ENCODE measurements around the gene HNRNPAB.
A peak's percentile ranks its signal among the peaks of the same experiment; 100 is the strongest.
"Not testable (repeated sequence)": the region's sequence is repeated elsewhere in the genome, so short reads cannot be mapped to it uniquely, and the experiment has no call there.

HNRNPAB gene

GRCh38 chr5:178196986-178197385 lies 7.3 kb upstream of the HNRNPAB start:
- DNase-seq (ENCODE audit: low read depth in 2 of 2) = no peak

- DNase-seq (ENCODE audit: low read depth in 2 of 2) = not testable (repeated sequence)
Observed at GRCh38 chr5:178198151-178198550, 6.2 kb upstream of the HNRNPAB start.

DNA sequence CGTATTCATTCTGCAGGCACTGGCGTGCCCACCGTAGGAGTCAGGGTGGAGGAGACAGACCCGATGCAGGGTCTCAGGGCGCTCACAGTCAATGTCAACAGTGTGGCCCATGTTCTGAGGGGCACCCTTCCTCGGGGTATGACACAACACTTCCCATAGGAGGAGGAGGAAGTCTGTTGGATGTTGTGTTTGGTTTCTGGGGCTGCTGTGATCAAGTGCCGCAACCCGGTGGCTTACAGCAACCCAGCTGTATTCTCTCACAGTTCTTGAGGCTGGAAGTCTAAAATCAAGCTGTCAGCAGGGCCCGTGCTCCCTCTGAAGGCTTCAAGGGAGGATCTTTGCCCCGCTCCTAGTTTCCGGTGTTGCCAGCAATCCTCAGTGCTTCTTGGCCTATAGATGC lies 5.6 kb upstream of the HNRNPAB start:
- no peak for DNase-seq (ENCODE audit: low read depth in 2 of 2)

- DNase-seq (ENCODE audit: low read depth in 2 of 2) = no peak
Observed at GRCh38 chr5:178199581-178200434, 4.5 kb upstream of the HNRNPAB start.

DNA sequence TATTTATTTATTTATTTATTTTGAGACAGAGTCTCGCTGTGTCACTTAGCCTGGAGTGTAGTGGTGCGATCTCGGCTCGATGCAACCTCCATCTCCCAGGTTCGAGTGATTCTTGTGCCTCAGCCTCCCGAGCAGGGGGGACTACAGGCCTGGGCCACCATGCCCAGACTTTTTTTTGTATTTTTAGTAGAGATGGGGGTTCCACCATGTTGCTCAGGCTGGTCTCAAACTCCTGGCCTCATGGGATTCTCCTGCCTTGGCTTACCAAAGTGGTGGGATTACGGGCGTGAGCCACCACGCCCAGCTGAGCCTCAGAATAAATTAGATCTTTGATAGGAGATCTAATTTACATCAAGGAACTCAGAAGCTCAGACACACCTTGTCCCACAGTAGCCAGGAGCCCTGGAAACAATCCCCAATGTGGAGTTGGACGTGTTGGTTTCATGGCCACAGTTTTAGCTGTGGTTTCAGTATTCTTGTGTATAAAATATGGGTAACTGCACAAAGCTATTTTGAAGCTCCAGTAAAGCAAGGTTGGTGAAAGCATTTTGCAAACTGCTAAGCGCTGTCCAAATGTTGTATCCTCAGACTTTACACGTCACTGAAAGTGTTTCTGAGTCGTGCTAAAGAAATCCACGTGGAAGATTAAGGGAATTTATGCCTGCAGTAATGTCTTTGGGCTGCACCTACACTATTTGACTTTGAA lies 3.0 kb upstream of the HNRNPAB start:
- no peak for DNase-seq (ENCODE audit: low read depth in 2 of 2)

DNA sequence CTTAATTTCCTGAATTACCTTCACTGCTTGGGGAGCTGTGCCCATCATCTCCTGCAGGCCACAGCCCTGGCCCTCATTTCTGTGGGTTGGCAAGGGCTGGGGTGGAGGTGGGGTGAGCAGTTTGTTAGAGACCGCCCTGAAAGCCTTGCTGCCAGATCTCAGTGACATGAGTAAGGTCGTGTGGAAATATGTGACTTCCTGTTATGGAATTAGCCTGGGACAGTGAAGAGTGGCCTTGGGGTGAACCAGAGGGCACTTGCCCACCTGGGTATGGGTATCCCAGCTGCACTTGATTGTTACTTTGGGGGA lies 2.5 kb upstream of the HNRNPAB start:
- no peak for DNase-seq (ENCODE audit: low read depth in 2 of 2)

- no peak for DNase-seq (ENCODE audit: low read depth in 2 of 2)
Observed at GRCh38 chr5:178202541-178202940, 1.8 kb upstream of the HNRNPAB start.

DNA sequence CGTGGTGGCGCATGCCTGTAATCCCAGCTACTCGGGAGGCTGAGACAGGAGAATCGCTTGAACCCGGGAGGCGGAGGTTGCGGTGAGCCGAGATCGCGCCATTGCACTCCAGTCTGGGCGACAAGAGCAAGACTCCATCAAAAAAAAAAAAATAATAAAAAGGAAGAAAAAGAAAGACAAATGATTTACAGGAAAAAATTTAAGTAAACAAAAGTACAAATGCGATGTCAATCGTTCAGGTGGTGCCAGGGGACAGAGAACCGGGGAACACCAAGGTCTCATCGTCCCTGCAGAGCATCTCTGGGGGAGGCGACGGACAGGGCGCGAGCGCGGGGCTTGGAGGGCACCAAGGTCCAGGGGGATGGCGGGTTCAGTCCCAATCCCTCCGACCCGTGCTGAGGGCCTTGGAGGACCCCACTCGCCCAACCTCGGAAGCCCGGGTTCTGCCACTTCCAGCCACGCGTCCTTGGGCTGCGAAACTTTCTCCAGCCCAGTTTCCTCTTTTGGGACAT lies 607 bp upstream of the HNRNPAB start:
- DNase-seq (ENCODE audit: low read depth in 2 of 2) = no peak

- DNase-seq (ENCODE audit: low read depth in 2 of 2) = peak; percentile 35 to 40
Observed at GRCh38 chr5:178204935-178205748, 809 bp downstream of the HNRNPAB start.

DNA sequence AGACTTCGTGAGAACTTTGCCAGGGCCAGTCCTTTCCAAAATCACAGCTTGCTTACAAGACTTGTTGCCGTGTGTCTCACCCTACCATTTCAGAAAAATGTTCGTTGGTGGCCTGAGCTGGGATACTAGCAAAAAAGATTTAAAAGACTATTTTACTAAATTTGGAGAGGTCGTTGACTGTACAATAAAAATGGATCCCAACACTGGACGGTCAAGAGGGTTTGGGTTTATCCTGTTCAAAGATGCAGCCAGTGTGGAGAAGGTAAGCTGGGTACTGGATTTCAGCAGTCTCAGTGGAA lies 1.4 kb downstream of the HNRNPAB start:
- no peak for DNase-seq (ENCODE audit: low read depth in 2 of 2)

DNA sequence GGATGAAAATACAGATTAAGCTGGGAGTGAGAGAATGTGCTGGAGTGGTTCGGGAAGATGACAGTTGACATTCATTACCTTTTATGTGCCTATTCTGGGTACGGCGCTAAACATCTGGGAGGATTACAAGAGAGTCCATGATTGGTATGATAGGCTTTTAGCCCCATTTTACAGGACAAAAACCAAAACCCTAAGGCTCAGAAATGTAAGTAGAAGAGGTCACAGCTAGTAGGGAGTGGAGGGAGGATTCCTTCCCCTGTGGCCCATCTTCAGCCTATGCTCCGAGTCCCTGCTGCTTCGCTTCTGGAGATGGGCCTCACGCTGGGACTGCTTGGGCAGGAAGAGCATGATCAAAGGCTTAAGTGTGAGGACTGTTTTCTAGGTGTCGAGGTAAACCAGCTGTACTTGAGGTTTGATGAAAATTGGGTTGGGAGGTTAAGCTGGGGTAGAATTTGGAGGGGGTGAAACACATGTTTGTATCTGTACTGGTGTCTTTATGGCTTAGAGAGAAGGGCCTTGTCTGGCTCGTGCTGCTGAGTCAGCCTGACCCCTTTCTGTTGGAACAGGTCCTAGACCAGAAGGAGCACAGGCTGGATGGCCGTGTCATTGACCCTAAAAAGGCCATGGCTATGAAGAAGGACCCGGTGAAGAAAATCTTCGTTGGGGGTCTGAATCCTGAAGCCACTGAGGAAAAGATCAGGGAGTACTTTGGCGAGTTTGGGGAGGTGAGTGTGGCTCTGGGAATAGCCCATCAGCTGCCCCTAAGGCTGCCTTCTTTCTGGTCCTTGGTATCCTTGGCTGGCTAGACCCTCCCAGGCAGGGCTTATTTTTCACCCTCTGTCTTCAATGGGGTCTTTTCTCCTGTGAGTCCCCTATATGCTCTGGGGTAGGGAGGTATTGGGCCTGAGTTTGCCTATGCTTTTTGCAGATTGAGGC lies 2.1 kb downstream of the HNRNPAB start:
- no peak for DNase-seq (ENCODE audit: low read depth in 2 of 2)

- DNase-seq (ENCODE audit: low read depth in 2 of 2) = no peak
Observed at GRCh38 chr5:178207183-178207916, 3.0 kb downstream of the HNRNPAB start.

DNA sequence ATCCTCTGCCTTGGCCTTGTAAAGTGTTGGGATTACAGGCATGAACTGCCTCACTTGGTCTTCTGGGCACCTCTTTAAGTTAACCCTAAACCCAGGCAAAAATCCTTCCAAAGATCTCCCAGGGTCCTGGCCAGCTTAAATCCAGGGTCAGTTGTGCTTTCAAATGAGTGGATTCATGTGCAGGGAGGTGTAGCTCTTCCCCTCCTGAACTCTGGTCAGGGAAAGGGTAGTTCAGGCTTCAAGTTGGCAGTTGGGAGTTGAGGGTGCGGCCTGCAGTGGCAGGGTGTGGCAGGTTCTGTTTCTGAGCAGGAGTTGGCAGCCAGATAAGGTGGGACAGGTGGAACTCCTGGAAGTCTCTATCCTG lies 3.6 kb downstream of the HNRNPAB start:
- no peak for DNase-seq (ENCODE audit: low read depth in 2 of 2)

- no peak for DNase-seq (ENCODE audit: low read depth in 2 of 2)
Observed at GRCh38 chr5:178208540-178209227, 4.4 kb downstream of the HNRNPAB start.

- DNase-seq (ENCODE audit: low read depth in 2 of 2) = no peak
Observed at GRCh38 chr5:178209334-178210072, 5.2 kb downstream of the HNRNPAB start.

DNA sequence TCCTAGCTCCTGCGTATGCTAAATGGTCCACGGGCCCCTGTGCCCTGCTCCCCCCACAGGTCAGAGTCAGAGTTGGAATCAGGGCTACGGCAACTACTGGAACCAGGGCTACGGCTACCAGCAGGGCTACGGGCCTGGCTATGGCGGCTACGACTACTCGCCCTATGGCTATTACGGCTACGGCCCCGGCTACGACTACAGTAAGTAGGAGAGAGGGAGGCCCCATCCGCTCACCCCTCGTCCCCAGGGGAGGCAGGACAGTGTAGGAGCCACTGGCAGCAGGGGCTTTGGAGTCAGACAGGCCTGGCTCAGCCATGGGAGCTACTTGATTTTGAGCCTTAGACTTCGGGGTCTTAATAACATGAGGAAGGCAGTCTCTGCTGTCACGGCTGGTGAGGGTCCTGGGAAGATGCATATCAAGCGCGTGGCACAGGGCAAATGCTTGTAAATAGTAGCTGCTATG lies 5.8 kb downstream of the HNRNPAB start:
- no peak for DNase-seq (ENCODE audit: low read depth in 2 of 2)

DNA sequence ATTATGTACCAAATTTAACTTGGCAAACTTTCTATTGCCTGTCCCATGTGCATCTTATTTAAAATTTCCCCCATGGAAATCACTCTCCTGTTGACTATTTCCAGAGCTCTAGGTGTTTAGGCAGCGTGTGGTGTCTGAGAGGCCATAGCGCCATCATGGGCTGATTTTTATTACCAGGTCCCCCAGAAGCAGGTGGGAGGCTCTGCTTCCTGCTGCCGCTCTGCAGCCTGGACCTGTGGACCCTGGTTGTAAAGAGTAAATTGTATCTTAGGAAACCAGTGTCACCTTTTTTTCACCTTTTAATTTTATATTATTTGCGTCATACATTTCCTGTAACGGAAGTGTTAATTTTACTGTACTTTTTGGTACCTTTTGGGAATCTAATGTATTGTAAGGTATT lies 6.4 kb downstream of the HNRNPAB start:
- DNase-seq (ENCODE audit: low read depth in 2 of 2) = no peak

- DNase-seq (ENCODE audit: low read depth in 2 of 2) = no peak
Observed at GRCh38 chr5:178211095-178212048, 7.0 kb downstream of the HNRNPAB start.
